GM21529 (cell line): Measurements from ENCODE around the gene GALR1.
"Not testable (repeated sequence)": the region's sequence is repeated elsewhere in the genome, so short reads cannot be mapped to it uniquely, and the experiment has no call there.

Experiments
- ATAC-seq: cut with Tn5 transposase; IDR thresholded peaks from one replicate; pipeline ENCODE4 v1.9.1; 2021; ENCODE audit not compliant: unreplicated experiment

Gene GALR1

DNA sequence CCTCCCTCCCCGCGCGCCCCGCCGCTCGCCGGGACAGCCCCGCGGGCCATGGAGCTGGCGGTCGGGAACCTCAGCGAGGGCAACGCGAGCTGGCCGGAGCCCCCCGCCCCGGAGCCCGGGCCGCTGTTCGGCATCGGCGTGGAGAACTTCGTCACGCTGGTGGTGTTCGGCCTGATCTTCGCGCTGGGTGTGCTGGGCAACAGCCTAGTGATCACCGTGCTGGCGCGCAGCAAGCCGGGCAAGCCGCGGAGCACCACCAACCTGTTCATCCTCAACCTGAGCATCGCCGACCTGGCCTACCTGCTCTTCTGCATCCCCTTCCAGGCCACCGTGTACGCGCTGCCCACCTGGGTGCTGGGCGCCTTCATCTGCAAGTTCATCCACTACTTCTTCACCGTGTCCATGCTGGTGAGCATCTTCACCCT lies 865 bp downstream of the GALR1 start:
- no peak for ATAC-seq

DNA sequence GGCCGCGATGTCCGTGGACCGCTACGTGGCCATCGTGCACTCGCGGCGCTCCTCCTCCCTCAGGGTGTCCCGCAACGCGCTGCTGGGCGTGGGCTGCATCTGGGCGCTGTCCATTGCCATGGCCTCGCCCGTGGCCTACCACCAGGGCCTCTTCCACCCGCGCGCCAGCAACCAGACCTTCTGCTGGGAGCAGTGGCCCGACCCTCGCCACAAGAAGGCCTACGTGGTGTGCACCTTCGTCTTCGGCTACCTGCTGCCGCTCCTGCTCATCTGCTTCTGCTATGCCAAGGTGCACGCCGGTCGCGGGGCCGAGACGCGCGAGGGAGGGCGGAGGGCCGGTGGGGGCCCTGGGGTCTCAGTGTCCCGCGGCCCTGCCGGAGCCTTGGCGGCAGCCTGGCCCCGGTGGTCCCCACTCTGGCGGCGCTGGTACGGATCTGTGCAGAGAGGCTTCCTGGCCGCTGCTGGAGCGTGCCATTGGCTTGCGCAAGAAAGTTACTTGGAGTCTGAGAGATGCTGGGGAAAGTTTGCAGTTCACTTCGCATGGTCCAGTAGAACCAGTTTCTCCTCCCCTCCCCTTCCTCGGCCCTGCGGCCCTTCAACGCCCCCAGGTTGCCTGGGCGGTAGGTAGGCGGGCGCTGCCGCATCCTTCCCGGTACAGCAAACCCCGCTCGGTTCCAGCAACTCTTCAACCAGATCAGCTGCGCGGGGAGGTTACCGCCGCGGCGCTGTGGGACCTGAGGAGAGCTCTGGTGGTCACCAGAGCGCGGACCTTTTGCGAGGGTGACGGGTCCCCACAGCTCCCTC lies 1.5 kb downstream of the GALR1 start:
- no peak for ATAC-seq

DNA sequence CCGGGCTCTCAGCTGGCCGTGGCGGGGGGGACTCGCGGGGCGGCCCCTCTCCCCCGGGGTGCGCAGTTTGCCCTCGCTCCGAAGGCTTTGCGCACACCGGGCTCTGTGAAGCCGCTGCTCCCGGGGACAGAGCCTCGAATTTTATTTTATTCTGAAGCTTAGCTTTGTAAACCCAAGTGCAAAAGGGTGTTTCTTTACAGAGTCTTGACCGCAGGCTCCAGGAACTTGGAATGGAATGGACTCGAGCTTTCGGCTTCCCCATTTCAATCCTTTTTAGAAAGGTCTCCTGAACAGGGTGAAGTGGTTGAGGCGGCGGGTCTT lies 2.0 kb downstream of the GALR1 start:
- no peak for ATAC-seq

DNA sequence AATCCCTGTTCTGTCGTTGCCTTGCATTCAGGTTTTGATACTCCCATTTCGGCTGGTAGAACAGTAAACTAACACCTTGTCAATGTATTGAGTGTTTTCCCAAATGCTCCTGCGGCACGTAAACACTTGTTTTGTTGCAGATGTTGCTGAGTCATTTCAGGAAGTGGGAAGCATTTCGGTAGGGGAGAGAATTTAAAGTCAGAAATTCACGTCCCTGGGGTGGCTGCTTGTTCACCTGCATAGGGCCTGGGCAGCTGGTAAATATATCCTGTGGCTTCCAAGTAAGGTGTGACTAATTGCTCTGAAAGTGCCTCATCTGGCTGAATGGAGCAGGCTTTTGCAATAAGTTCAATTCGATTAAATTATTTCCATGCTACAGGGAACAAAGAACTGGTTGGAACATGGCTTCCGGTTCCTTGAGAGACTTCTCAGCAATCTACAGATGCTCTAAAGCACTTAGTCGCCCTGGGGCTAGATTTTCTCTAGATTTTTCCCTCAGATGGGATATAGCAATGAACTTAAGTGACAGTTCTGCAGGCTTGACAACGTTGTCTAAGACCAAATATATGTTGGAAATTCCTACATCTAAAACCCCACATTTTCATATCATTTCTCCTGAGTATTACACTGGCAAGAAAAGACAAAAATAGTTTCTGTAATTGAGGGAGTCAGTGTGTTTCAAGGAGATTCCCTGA lies 5.2 kb downstream of the GALR1 start:
- no peak for ATAC-seq

DNA sequence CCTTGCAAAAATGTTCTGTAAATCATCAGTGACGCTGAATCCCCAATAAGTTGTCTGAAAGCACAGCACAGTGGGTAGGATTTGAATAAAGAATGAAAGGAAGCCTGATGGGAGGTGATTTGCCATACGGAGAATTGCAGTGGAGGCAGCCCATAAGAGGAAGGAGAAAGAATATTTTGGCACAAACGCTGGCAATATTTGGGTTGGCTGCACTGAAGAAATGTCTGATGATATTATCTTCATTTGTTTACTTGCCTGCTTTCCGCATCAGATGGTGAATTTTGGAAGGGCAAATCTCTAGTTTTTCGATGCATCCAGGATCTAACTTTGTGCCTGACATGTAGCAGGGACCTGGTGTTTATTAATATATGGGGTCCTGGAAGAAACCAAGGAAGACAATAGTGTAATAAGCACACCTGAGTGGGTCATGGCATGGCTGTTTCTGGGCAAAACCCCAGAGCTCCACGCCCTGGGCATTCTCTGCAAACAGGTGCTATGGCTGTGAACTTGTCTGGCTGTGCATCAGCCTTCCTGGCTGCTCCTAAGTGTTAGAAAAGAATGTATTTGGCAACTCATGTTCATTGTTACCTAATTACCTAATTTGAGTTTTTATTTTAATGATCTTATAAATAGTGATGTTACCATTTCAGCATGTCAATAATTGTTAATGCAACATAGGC lies 5.9 kb downstream of the GALR1 start:
- ATAC-seq = no peak

DNA sequence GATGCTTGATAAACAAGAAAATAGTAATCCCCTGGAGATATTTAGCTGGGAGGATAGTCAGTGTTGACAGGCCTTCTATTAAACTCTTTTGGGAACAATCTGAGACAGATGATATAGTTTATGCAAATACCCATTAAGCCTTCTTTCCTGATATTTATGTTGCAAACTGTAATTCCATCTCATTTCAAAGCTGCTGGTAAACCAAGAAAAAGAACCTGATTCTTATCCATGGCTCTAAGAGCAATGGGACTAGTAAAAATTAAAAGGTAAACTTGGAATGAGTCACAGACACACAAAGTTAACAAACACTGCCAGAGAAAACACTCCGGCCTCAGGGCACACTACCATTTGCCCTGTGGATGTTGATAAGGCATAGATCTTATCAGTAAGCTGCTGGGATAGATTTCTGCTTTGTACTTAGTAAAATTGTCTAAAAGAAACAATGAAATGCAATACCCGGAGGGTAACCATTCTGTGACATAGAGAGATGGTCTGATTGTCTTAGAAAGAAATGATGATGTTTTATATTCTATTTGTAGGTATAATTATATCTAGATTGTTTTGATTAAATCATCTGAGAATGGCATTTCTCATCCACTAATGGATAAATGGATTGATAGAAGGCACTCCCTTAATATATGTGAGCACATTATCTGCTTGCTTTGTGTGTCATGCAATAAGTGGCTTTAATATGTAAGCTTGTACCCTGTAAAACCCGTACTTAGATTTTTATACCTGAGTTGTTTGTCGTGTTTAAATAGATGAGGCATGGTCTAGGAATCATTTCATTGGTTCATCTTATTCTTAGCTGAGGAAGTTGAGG lies 13.2 kb downstream of the GALR1 start:
- ATAC-seq = no peak

DNA sequence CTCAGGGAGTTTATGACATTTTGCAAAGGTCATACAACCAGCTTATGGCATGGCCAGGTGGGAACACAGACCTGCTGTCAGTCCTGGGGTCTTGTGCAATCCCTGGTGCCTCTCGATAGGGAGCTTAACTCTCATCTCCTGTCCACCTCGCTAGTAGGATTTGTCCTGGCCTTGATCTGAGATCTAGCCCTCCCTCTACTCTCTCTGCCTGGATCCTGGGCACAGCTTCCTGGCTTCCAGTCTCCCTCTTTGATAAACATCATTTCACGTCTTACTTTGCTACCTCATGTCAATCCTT lies 13.8 kb downstream of the GALR1 start:
- no peak for ATAC-seq

DNA sequence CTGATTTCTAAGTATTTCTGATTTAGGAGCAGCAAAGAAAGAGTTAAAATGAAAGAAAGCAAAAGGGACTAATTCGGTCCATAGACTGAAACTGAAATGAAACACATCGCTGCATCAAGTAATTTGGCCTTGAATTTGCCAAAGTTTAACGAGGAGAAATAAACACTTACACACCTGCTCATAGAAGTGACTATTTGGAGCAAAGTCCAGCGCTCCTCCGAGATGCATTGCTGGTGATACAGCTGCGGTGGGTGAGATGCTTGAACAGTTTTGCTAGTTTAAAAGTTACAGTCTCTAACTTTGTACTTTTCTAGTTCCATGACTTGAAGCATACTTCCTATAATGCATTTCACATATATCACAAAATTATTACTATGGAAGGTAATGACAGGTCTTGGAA lies 18.3 kb downstream of the GALR1 start:
- ATAC-seq = no peak

DNA sequence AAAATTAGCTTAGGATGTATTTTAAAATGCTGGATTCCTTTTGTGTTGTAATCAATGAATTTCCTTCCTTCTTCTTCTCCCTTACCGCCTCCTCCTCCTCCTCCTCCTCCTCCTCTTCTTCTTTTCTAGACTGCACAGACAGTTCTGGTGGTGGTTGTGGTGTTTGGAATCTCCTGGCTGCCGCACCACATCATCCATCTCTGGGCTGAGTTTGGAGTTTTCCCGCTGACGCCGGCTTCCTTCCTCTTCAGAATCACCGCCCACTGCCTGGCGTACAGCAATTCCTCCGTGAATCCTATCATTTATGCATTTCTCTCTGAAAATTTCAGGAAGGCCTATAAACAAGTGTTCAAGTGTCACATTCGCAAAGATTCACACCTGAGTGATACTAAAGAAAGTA lies 18.8 kb downstream of the GALR1 start:
- no peak for ATAC-seq

DNA sequence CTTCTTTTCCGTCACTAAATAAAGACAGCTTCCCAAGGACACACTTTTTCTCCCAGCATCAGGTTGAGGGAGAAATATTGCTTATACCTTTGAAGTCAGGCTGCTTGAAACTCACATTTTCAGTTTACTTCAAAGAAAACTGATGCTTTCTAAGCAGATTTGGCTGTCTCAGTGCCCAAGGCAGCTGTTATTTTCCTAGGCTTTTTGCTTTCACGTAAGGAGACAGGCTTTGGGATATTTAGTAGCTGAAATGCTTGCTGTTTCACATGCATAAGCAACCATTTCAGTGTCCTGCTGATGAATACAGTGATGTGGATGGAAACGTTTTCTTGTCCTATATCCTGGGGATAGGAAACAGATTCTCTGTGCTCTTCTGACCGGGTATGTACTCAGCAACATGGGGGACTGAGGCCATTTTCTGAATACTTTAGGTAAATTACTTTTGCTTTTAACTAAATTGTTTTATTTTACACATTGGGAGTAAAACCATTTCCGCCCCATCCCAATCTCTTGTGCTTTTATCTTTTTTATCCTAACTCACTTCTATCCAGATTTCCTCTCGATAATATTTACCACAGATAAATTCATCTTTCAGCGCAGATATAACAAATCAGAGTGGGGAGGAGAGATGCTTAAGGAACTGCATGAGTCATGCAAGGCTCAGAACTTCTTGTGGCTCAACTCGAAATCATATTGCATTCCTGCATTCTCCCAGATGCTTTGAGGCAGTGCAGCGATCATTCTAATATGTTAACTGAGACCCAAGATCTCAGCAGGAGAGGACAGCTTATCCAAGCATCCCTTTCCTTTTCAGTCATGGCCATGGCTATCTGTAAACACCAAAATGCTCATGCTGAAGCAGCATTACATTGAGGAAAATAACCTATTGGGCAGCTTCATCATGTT lies 22.2 kb downstream of the GALR1 start:
- ATAC-seq = no peak

DNA sequence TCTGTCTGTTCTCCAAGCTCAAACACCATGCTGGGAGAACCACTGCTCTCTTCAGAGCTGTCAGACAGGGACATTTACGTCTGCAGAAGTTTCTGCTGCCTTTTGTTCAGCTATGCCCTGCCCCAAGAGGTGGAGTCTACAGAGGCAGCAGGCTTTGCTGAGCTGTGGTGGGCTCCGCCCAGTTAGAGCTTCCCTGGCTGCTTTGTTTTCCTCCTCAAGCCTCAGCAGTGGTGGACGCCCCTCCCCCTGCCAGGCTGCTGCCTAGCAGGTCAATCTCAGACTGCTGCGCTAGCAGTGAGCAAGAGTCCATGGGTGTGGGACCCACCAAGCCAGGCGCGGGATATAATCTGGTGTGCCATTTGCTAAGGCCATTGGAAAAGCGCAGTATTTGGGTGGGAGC lies 41.2 kb downstream of the GALR1 start:
- ATAC-seq = not testable (repeated sequence)

DNA sequence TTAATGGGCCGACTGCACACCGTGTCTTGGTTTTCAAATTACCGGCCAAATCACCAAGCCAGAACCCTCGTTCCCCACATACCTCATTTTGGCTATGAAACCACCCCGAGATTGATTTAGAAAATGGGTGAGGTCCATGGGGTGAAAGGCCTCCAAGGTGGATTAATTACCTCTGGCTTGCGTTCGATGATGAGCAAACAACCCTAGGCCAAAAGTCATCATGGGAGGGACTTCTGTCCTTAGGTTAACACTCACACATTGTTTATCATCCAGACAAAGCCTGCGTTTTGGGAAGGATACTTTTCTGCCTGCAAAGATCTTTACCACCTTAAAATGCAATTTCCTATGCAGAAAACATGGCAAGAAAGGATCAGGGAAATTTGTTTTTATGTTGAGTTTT lies 48.5 kb downstream of the GALR1 start:
- no peak for ATAC-seq

DNA sequence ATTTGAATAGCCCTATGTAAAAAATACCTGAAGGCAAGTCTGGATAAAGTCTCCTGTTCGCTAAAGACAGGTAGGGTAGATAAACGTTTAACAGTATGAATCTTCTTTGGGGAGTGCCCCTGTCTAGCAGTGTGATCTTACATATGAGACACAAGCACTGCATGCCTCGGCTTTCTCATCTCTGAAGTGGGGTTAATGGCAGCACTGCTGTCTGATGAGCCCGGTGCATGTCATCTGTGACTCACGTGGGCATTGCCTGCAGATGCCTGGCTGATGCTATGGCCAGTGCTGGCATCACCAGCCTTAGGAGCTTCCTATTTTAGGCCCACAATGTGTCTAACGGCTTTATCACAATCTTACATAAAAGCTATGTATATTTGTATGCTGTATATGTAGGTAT lies 50.1 kb downstream of the GALR1 start:
- no peak for ATAC-seq

DNA sequence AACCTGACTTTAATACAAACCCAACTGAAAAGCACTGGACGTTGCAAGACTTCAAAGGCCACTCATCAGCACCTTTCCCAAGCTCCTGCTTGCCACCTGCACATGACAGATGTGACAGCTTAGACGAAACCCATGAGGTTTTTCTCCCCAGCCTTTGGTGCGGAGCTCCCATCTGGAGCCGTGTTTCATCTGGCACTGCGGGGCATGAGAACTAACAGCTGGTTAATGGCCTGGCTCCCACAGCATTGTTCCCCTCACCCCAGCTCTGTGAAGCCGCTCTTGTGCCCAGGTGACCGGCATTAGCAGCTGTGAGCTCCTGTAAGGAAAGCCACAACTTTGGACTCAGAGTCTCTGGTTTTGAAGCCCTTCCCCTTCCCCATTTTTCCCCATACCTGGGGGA lies 50.9 kb downstream of the GALR1 start:
- no peak for ATAC-seq

DNA sequence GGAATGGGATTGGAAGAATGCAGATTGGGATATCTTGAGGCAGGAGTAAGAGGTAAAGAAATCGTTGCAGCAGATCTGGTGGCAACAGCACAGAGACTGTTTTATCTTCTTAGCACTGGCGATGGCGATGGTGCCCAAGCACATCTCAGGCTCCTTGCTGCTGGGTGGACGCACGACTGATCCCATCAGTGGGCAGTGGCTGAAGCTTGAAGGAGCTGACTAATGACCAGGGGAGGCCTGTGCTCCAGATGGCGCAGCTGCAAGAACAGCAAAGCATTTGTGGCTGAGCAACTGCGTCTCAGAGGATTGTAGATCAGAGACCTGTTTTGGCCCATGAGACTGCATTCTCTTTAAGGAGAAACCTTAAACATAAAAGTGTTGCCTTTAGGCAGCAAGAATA lies 54.6 kb downstream of the GALR1 start:
- ATAC-seq = no peak

DNA sequence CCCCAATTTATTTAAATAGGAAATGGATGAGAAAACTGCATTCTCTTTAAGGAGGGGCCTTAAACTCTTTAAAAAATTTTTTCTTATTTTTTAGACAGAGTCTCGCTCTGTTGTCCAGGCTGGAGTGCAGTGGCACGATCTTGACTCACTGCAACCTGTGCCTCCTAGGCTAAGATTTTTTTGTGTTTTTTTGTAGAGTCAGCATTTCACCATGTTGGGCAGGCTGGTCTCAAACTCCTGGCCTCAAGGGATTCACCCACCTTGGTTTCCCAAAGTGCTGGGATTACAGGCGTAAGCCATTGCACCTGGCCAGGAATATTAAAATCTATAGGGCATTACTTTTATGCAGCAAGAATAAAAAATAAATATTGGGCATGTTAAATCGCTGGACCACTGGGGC lies 56.0 kb downstream of the GALR1 start:
- ATAC-seq = no peak

DNA sequence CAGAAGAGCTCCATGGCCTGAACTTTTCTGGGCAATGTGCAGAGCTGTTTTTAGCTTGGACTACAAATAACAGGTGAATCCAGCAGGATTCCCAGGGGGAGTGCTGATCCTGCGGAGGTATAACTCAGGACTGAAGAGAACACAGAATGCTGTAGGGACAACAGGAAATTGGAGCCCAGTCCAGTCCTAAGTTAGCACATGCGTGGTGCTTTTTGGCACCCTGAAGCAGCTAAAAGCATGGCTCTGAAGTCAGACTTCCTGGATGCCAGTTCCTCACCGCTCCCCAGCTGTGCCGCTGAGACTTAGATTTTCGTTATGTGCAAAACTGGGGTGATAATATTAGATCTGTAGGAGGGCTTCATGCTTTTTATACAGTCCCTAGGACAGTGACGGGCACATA lies 58.6 kb downstream of the GALR1 start:
- no peak for ATAC-seq

DNA sequence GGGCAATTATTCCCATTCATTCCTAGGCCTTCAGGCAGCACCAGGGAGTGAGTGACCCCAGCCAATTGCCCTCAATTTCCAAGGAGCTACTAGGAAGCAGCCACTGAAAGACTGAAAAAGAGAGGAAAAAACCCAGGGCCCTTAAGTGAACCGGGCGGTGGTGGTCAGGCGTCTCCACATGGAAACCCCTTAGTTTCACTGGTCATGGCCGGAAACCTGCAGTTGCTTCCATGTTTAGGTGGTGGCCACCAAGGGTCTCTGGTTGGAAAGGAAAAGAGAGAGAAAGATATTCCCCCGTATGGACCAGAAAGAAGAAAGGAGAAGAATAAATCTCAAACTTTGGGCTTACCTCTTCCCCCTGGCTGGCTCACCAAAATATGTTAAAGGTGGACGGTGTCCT lies 64.9 kb downstream of the GALR1 start:
- ATAC-seq = no peak

DNA sequence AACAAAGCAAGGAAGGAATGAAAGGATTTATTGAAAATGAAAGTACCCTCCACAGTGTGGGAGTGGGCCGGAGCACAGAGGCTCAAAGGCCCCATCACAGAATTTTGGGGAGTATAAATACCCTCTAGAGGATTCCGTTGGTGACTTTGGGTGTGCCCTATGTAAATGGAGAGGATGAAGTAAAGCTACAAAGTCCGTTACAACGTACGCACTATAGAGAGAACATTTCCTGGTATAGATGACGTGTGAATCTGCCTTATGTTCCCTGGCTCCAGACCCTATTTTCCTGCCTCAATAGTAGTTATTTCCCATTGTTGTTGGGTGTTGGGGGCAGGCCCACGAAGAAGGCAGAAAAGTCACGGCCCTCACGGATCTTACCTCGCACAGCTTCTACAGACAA lies 65.3 kb downstream of the GALR1 start:
- ATAC-seq = no peak

DNA sequence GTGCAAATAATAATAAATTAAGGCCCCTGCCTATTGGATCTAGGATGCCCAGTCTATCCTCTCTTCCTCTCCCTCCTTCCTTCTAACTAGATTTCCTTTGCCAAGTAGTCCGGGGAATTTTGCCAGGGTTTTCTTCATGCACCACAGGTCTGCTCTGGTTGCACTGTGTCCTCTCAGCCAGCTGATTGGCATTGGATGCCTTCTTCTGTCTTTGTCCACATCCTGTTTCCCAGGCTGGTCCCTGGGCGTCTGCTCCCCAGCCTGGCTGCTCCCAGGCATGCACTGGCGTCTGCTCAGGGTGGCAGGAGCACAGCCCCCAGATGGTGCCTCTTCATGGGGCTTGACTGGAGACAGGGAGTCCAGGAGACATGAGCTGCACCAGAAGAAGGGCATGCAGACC lies 66.4 kb downstream of the GALR1 start:
- no peak for ATAC-seq

DNA sequence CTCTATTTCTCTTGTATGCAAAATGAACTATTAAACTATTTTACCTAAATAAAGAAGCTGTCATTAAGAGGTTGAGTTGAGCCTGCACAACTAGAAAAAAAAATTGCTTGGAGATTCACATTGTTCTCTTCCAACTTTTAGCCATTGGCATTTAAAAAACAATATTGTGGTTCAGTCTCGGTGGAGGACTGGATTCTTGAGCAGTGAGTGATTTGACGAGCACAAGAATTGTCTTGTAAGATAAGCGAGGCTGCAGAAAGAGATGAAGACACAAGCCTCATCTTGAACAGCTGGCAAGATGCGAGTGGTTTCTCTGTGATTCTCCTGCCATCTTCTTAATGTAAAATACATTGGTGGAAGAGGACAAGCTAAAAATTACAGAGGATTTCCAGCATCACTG lies 67.0 kb downstream of the GALR1 start:
- ATAC-seq = no peak
